ENCODE data around the gene PPM1N.

The PPM1N gene

GRCh38 chr19:45511074-45511473 lies 12.8 kb downstream of the PPM1N start:
- FAIRE-seq: no peak

DNA sequence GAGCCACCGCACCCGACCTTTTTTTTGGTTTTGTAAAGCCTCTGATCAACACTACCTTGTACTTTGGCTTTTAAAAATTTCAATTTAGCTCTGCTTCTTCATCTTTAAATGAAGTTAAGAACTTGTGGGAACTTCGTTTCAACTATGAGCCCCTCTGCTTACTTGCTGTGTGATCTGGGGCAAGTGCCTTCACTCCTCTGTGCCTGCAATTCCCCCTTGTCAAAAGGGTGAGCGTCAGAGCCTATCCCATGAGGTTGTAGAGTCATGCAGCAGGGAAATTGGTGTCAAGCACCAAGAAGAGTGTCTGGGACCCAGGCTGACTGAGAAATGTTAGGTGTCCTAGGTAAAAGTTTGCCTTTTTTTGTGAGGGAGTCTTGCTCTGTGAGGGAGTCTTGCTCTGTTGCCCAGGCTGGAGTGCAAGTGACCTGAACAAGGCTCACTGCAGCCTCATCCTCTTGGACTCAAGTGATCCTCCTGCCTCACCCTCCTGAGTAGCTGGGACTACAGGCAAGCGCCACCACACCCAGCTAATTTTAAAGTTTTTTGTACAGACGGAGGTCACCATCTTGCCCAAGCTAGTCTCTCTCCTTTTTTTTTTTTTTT lies 14.7 kb downstream of the PPM1N start:
- FAIRE-seq: no peak
- TF ChIP-seq POLR2AphosphoS5 (IDR thresholded peaks at IDR 0.05; ENCODE audit: low read depth, low read length): no peak

More at GRCh38 chr19:45511074-45511473, 12.8 kb downstream of the PPM1N start:
- no peak for TF ChIP-seq POU2F2 (IDR thresholded peaks at IDR 0.05; ENCODE audit: low read depth, low read length)
- no peak for TF ChIP-seq POLR2A (IDR thresholded peaks at IDR 0.05; ENCODE audit: low read depth, low read length)
- TF ChIP-seq SPI1 (IDR thresholded peaks at IDR 0.05; ENCODE audit: low read depth, low read length): no peak
- TF ChIP-seq POLR2AphosphoS5 (IDR thresholded peaks at IDR 0.05; ENCODE audit: low read depth, low read length): no peak
- no peak for TF ChIP-seq TAF1 (IDR thresholded peaks at IDR 0.05; ENCODE audit: low read depth, low read length)
- no peak for DNase-seq (ENCODE audit: insufficient read length, low spot score)

DNA sequence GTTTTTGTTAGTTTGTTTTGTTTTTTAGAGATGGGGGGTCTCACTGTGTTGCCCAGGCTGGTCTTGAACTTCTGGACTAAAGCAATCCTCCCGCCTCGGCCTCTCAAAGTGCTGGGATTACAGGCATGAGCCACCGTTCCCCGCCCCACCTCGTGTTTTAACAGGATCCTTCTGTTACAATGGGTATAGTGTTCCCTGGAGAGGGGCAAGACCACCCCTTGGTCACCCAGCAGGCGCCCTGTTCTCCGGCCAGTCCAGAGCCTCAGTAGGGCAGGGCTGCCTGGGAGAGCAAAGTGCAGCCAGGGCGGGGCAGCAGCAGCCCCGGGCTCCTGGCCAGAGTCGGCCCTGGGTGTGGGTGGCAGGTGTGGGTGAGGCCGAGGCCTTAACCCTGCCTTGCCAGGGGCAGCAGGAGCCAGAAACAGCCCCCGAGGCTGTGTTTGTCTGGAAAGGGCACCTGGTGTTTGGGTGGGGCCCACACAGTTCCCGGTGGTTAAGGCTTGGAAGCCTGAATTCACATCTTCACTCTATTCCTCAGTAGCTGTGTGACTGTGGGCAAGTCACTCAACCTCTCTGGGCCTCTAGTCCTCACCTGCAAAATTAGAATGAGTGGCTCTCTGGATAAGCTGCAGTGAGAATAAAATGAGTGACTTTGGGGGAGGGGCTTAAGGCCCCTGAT lies 16.3 kb downstream of the PPM1N start:
- FAIRE-seq: no peak
- TF ChIP-seq SPI1 (IDR thresholded peaks at IDR 0.05; ENCODE audit: low read depth, low read length): no peak
- TF ChIP-seq TAF1 (IDR thresholded peaks at IDR 0.05; ENCODE audit: low read depth, low read length): no peak
- no peak for TF ChIP-seq POLR2A (IDR thresholded peaks at IDR 0.05; ENCODE audit: low read depth, low read length)
- no peak for TF ChIP-seq POU2F2 (IDR thresholded peaks at IDR 0.05; ENCODE audit: low read depth, low read length)
- no peak for TF ChIP-seq POLR2AphosphoS5 (IDR thresholded peaks at IDR 0.05; ENCODE audit: low read depth, low read length)
- TF ChIP-seq PAX5 (IDR thresholded peaks at IDR 0.05; ENCODE audit: insufficient read depth, low read length, severe bottlenecking): no peak
- no peak for DNase-seq (ENCODE audit: insufficient read length, low spot score)

More for the DNA sequence above, 14.7 kb downstream of the PPM1N start:
- DNase-seq (ENCODE audit: insufficient read length, low spot score): no peak

DNA sequence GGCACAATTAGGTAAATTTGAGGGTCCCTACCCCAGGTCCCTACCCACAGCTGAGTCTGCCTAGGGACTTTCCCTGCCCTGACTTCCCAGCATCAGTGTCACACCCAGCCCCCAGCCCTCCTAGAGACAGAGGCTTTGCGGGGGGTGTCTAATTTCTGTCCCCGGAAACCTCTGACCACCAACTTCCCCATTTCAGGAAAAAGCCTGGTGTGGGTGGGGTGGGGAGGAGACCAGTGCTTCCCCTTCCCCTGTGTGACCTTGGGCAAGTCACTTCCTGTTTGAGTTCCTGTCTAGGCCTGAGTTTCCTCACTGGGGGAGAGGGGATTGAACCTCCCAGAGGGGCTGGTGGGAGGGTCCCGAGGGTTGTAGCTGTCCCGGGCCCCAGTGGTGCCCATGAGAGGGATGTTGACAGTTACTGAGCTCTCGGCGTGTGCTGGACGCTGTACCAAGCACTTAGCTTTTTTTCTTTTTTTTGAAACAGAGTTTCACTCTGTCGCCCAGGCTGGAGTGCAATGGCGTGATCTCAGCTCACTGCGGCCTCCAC lies 16.9 kb downstream of the PPM1N start:
- TF ChIP-seq SPI1 (IDR thresholded peaks at IDR 0.05; ENCODE audit: low read depth, low read length) (peak; percentile 78), POLR2A (IDR thresholded peaks at IDR 0.05; ENCODE audit: low read depth, low read length) (no peak), POLR2AphosphoS5 (IDR thresholded peaks at IDR 0.05; ENCODE audit: low read depth, low read length) (no peak), PAX5 (IDR thresholded peaks at IDR 0.05; ENCODE audit: insufficient read depth, low read length, severe bottlenecking) (no peak), TAF1 (IDR thresholded peaks at IDR 0.05; ENCODE audit: low read depth, low read length) (no peak), POU2F2 (IDR thresholded peaks at IDR 0.05; ENCODE audit: low read depth, low read length) (no peak)
- FAIRE-seq: peak; percentile 77
- DNase-seq (ENCODE audit: insufficient read length, low spot score): no peak

- TF ChIP-seq PAX5 (IDR thresholded peaks at IDR 0.05; ENCODE audit: insufficient read depth, low read length, severe bottlenecking) (no peak), POLR2AphosphoS5 (IDR thresholded peaks at IDR 0.05; ENCODE audit: low read depth, low read length) (no peak), POU2F2 (IDR thresholded peaks at IDR 0.05; ENCODE audit: low read depth, low read length) (no peak), TAF1 (IDR thresholded peaks at IDR 0.05; ENCODE audit: low read depth, low read length) (no peak), POLR2A (IDR thresholded peaks at IDR 0.05; ENCODE audit: low read depth, low read length) (no peak), SPI1 (IDR thresholded peaks at IDR 0.05; ENCODE audit: low read depth, low read length) (no peak)
- DNase-seq (ENCODE audit: insufficient read length, low spot score): no peak
- peak; percentile 26 for FAIRE-seq
These were observed 17.7 kb downstream of the PPM1N start for GRCh38 chr19:45515807-45516401.

DNA sequence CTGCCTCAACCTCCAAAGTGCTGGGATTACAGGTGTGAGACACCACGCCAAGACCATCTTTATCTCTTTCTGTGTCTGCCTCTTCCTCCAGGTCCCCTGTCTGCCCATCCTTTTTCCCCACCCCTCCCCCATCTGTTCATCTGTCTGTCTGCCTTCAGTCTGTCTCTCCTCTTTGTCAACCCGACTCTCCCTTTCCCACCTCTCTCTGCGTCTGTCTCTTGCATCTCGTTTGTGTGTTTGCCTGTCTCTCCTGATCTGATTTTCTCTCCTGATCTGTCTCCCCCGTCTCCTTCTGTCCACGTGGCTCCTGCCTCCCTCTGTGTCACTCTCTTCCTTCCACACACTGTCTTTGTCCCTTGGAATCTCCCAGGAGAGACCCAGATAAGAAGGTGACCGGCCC lies 19.0 kb downstream of the PPM1N start:
- no peak for DNase-seq (ENCODE audit: insufficient read length, low spot score)
- TF ChIP-seq SPI1 (IDR thresholded peaks at IDR 0.05; ENCODE audit: low read depth, low read length): no peak
- TF ChIP-seq POLR2A (IDR thresholded peaks at IDR 0.05; ENCODE audit: low read depth, low read length): no peak
- no peak for TF ChIP-seq POU2F2 (IDR thresholded peaks at IDR 0.05; ENCODE audit: low read depth, low read length)
- no peak for FAIRE-seq

GRCh38 chr19:45517641-45518468 lies 19.6 kb downstream of the PPM1N start:
- DNase-seq (ENCODE audit: insufficient read length, low spot score) (no peak), FAIRE-seq (no peak)
- TF ChIP-seq TAF1 (IDR thresholded peaks at IDR 0.05; ENCODE audit: low read depth, low read length) (no peak), POU2F2 (IDR thresholded peaks at IDR 0.05; ENCODE audit: low read depth, low read length) (no peak), PAX5 (IDR thresholded peaks at IDR 0.05; ENCODE audit: insufficient read depth, low read length, severe bottlenecking) (no peak), POLR2A (IDR thresholded peaks at IDR 0.05; ENCODE audit: low read depth, low read length) (no peak), POLR2AphosphoS5 (IDR thresholded peaks at IDR 0.05; ENCODE audit: low read depth, low read length) (no peak)

- TF ChIP-seq PAX5 (IDR thresholded peaks at IDR 0.05; ENCODE audit: insufficient read depth, low read length, severe bottlenecking) (no peak), SPI1 (IDR thresholded peaks at IDR 0.05; ENCODE audit: low read depth, low read length) (no peak)
- DNase-seq (ENCODE audit: insufficient read length, low spot score): no peak
- FAIRE-seq: no peak
These were observed 20.2 kb downstream of the PPM1N start for GRCh38 chr19:45518469-45518826.

DNA sequence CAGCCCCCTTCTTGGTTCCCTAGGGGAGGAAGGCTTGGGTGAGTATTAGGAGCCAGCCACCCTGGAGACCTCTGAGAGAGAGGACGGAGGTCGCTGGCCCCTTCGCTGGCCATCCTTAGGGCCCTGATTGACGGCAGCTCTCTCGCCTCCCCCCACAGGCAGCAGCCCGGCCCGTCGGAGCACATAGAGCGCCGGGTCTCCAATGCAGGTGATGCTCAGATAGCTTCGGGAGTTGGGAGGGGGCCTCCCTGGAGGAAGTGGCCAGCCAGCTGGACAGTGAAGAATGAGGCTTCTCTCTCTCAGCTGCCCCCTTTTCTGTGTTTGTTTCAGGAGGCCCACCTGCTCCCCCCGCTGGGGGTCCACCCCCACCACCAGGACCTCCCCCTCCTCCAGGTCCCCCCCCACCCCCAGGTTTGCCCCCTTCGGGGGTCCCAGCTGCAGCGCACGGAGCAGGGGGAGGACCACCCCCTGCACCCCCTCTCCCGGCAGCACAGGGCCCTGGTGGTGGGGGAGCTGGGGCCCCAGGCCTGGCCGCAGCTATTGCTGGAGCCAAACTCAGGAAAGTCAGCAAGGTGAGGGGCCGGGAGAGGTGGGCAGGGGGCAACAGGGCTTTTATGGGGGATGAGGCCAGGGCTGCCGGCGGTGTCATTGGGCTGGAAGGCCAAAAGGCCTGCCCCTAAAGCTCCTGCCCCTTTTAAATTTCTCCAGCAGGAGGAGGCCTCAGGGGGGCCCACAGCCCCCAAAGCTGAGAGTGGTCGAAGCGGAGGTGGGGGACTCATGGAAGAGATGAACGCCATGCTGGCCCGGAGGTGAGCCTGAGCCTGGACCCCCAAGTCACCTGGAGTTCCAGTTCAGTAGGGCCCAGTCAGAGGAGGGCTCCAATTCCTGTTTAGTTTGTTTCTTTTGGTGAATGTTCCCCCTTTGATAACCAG lies 24.0 kb downstream of the PPM1N start:
- no peak for FAIRE-seq

More for the DNA sequence above, 24.0 kb downstream of the PPM1N start:
- no peak for DNase-seq (ENCODE audit: insufficient read length, low spot score)
- TF ChIP-seq POLR2A (IDR thresholded peaks at IDR 0.05; ENCODE audit: low read depth, low read length): no peak
- TF ChIP-seq POLR2AphosphoS5 (IDR thresholded peaks at IDR 0.05; ENCODE audit: low read depth, low read length): no peak
- no peak for TF ChIP-seq SPI1 (IDR thresholded peaks at IDR 0.05; ENCODE audit: low read depth, low read length)
- no peak for TF ChIP-seq PAX5 (IDR thresholded peaks at IDR 0.05; ENCODE audit: insufficient read depth, low read length, severe bottlenecking)
- no peak for TF ChIP-seq TAF1 (IDR thresholded peaks at IDR 0.05; ENCODE audit: low read depth, low read length)
- no peak for TF ChIP-seq POU2F2 (IDR thresholded peaks at IDR 0.05; ENCODE audit: low read depth, low read length)

All from GM12891 (cell line).